HepG2 (cell line): Measurements from ENCODE around the gene MEA1. TPM values are rescaled to one million over a fixed set of nuclear protein-coding genes. Genes with fewer than 3 reads are reported as not detected.

Experiments
- AFF4 ChIP-seq: sonication (generic); formaldehyde crosslinking; IDR thresholded peaks from 2 replicates; pipeline ENCODE4 v1.4.0; 2020; ENCODE audit warnings: missing genetic modification reagents
- GATA4 ChIP-seq: sonication (generic); IDR thresholded peaks from 2 replicates; pipeline ENCODE4 v1.6.1; 2016; ENCODE audit warnings: antibody characterized with exemption, low read depth, borderline replicate concordance
- KDM5B ChIP-seq: sonication (generic); formaldehyde crosslinking; IDR thresholded peaks from 2 replicates; pipeline ENCODE4 v1.4.0; 2020; ENCODE audit warnings: missing genetic modification reagents, mild to moderate bottlenecking, borderline replicate concordance
- SRSF9 ChIP-seq: fragments of 200-400 bp; formaldehyde crosslinking; IDR thresholded peaks from 2 replicates; pipeline ENCODE4 v1.6.1; 2018; ENCODE audit warnings: borderline replicate concordance, mild to moderate bottlenecking, low read depth, low read length; ENCODE audit not compliant: insufficient read depth, poor library complexity, severe bottlenecking
- TEAD3 ChIP-seq: optimal IDR thresholded peaks from 2 replicates; pipeline ENCODE3; 2016; ENCODE audit warnings: borderline replicate concordance
- TOE1 ChIP-seq: sonication (generic); formaldehyde crosslinking; IDR thresholded peaks from 2 replicates; pipeline ENCODE4 v1.4.0; 2020; ENCODE audit warnings: mild to moderate bottlenecking, missing genetic modification reagents
- YY1 ChIP-seq: IDR thresholded peaks from 2 replicates; pipeline ENCODE4 v1.6.1; 2011; ENCODE audit warnings: low read length, low read depth, moderate library complexity, mild to moderate bottlenecking; ENCODE audit not compliant: insufficient read depth, insufficient replicate concordance
- ZNF143 ChIP-seq: sonication (generic); formaldehyde crosslinking; IDR thresholded peaks from 2 replicates; pipeline ENCODE4 v1.4.0; 2020; ENCODE audit warnings: missing genetic modification reagents
- ZNF281 ChIP-seq: sonication (generic); formaldehyde crosslinking; IDR thresholded peaks from 2 replicates; pipeline ENCODE4 v1.4.0; 2020; ENCODE audit warnings: missing genetic modification reagents, borderline replicate concordance
- ZNF33B ChIP-seq: sonication (generic); formaldehyde crosslinking; IDR thresholded peaks from 2 replicates; pipeline ENCODE4 v1.5.1; 2020; ENCODE audit warnings: mild to moderate bottlenecking, missing genetic modification reagents
- ZNF367 ChIP-seq: sonication (generic); formaldehyde crosslinking; IDR thresholded peaks from 2 replicates; pipeline ENCODE4 v1.4.0; 2020; ENCODE audit warnings: missing genetic modification reagents, borderline replicate concordance
- ZNF407 ChIP-seq: sonication (generic); formaldehyde crosslinking; IDR thresholded peaks from one replicate; pipeline ENCODE4 v1.5.1; 2020; ENCODE audit warnings: mild to moderate bottlenecking, missing genetic modification reagents; ENCODE audit errors: not compliant biosample characterization
- ZNF780A ChIP-seq: sonication (generic); formaldehyde crosslinking; IDR thresholded peaks from 2 replicates; pipeline ENCODE4 v1.8.0; 2022; ENCODE audit warnings: mild to moderate bottlenecking, missing genetic modification reagents, moderate library complexity
- polyA plus RNA-seq, 8 experiments: library from polyadenylated mRNA; depleted of rRNA in 3 of 8; stranded (reverse) in 7 of 8; unstranded in 1 of 8; fragments of >200 nt; fragmentation: Illumina TruSeq in 4 of 8; extraction: Trizol in 4 of 8; gene quantifications; 2 replicates each; pipeline versions ENCODE4 v1.2.1 to v1.2.3, GENCODE V29; 2011 to 2016; ENCODE audit warnings: low read depth in 4 of 8, missing spikeins in 1 of 8, mixed read lengths in 1 of 8; ENCODE audit not compliant: insufficient read depth in 1 of 8
- total RNA-seq, 5 experiments: library from RNA; depleted of rRNA; stranded (reverse); fragments of >200 nt; fragmentation: Illumina TruSeq; extraction: Trizol; gene quantifications; 2 replicates each; pipeline ENCODE4 v1.2.3, GENCODE V29; 2016; ENCODE audit warnings: low read depth in 1 of 5

MEA1 gene
- total and polyA plus RNA-seq, 2 of the 13 experiments (the other 11 are each of a cell fraction or from before 2014, with no cell fraction given) = 75.6 to 86.2 TPM

- TF ChIP-seq ZNF281 (CRISPR knock-in tag) = 0 out of 2 replicates have a peak, but pooled peaks have one; percentile 52
- peak; percentile 83 for TF ChIP-seq ZNF33B (CRISPR knock-in tag)
- peak; percentile 26 for TF ChIP-seq ZNF407 (CRISPR knock-in tag)
- peak; percentile 73; the same call in 1 of the 2 replicates for TF ChIP-seq ZNF367 (CRISPR knock-in tag)
- TF ChIP-seq TOE1 (CRISPR knock-in tag) = peak; percentile 66; the same call in 1 of the 2 replicates
- TF ChIP-seq KDM5B = peak; percentile 36; the same call in 1 of the 2 replicates
- TF ChIP-seq ZNF143 (CRISPR knock-in tag) = peak; percentile 59
- peak; percentile 64; the same call in 1 of the 2 replicates for TF ChIP-seq GATA4
- no peak for TF ChIP-seq ZNF780A (CRISPR knock-in tag)
- TF ChIP-seq YY1 = peak; percentile 81
- TF ChIP-seq AFF4 (CRISPR knock-in tag) = peak; percentile 64; the same call in 1 of the 2 replicates
- no peak for TF ChIP-seq SRSF9
- TF ChIP-seq TEAD3 = peak; percentile 52
Measured at GRCh38 chr6:42978839-42979522, 34.8 kb downstream of the MEA1 start, which contains the start of gene PEX6 (continued).
